EH (cell line): ENCODE measurements around the gene NPIPB8.
"Not testable (repeated sequence)": the region's sequence is repeated elsewhere in the genome, so short reads cannot be mapped to it uniquely, and the experiment has no call there.

Experiments
- DNase-seq: peaks from one replicate; pipeline ENCODE4 v3.0.0-alpha.2; 2015; ENCODE audit warnings: low read depth

NPIPB8 gene

GRCh38 chr16:28637765-28638164 lies at the start of gene NPIPB8:
Gene NPIPB8, plus strand, starts transcription at chr16:28638065. Its CDS starts 296 bp downstream, at chr16:28638361.
- not testable (repeated sequence) for DNase-seq

GRCh38 chr16:28589069-28589468 lies 48.8 kb upstream of the NPIPB8 start:
- no peak for DNase-seq

- no peak for DNase-seq
These were observed 47.9 kb upstream of the NPIPB8 start for GRCh38 chr16:28589930-28590329.

- no peak for DNase-seq
These were observed 47.2 kb upstream of the NPIPB8 start for GRCh38 chr16:28590384-28591340.

GRCh38 chr16:28591355-28591754 lies 46.5 kb upstream of the NPIPB8 start:
- DNase-seq = no peak

GRCh38 chr16:28592511-28592910 lies 45.4 kb upstream of the NPIPB8 start:
- no peak for DNase-seq

- DNase-seq = no peak
These were observed 44.8 kb upstream of the NPIPB8 start for GRCh38 chr16:28592979-28593553.

- DNase-seq = not testable (repeated sequence)
These were observed 42.4 kb upstream of the NPIPB8 start for GRCh38 chr16:28595451-28595850.

GRCh38 chr16:28596115-28596630 lies 41.7 kb upstream of the NPIPB8 start:
- DNase-seq = no peak

GRCh38 chr16:28596840-28597691 lies 40.8 kb upstream of the NPIPB8 start, which contains the start of gene SULT1A2:
Gene SULT1A2, minus strand, starts transcription at chr16:28597050. Its CDS starts 1,120 bp downstream, at chr16:28595930.
- no peak for DNase-seq

GRCh38 chr16:28597692-28598261 lies 40.1 kb upstream of the NPIPB8 start:
- DNase-seq = no peak

GRCh38 chr16:28599377-28600285 lies 38.2 kb upstream of the NPIPB8 start:
- not testable (repeated sequence) for DNase-seq

- not testable (repeated sequence) for DNase-seq
These were observed 36.9 kb upstream of the NPIPB8 start for GRCh38 chr16:28600965-28601364.

GRCh38 chr16:28601589-28601988 lies 36.3 kb upstream of the NPIPB8 start:
- DNase-seq = not testable (repeated sequence)

GRCh38 chr16:28602062-28602461 lies 35.8 kb upstream of the NPIPB8 start:
- DNase-seq = not testable (repeated sequence)

GRCh38 chr16:28602529-28602928 lies 35.3 kb upstream of the NPIPB8 start:
- DNase-seq = no peak

- no peak for DNase-seq
These were observed 34.3 kb upstream of the NPIPB8 start for GRCh38 chr16:28603381-28604185.

- DNase-seq = no peak
These were observed 33.7 kb upstream of the NPIPB8 start for GRCh38 chr16:28604186-28604565.

GRCh38 chr16:28606291-28607115 lies 31.4 kb upstream of the NPIPB8 start:
- DNase-seq = no peak
